GM10266 (cell line): Measurements from ENCODE around the gene CYP46A1.

ENCODE experiments used
- DNase-seq: peaks from one replicate; pipeline ENCODE4 v3.0.0; 2012; ENCODE audit errors: extremely low spot score
- TF ChIP-seq, protein P1 (sequence below): IDR thresholded peaks from 2 replicates; pipeline ENCODE4 v1.5.1; 2012; ENCODE audit warnings: mild to moderate bottlenecking, low read depth; ENCODE audit not compliant: control insufficient read depth, insufficient read depth; ENCODE audit errors: missing control alignments

Gene CYP46A1

DNA sequence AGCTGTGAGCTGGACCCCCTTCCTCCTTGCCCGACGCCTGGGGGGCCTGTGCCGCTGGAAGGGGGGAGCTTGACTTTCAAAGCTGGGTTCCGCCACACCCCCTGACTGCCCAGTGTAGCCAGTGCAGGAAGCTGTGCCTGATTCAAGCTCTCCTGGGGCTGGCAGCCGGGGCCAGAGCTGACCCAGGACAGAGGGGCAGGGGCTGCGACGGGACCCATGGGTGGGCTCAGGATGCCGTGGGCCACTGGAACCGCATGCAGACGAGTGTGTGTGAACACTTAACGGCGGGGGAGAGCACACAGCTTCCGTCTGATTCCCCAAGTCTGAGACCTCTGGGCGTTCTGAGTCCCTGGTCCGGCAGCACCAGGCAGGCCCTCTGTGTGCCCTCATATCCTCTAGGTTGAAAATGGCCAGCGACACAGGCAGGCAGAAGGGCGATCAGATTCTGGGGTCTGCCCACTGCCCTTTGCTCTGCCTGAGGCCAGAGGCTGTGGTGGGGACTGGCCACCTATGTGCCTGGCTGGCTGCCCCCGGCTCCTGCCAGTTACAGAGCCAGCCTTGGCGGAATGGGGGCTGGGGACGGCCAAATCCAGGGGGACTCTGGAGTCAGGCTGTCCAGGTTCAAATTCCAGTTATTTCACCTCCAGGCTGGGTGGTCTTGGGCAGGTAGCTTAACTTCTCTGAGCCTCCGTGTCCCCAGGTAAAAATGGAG, 54.0 kb downstream of the CYP46A1 start:
- DNase-seq: no peak

DNA sequence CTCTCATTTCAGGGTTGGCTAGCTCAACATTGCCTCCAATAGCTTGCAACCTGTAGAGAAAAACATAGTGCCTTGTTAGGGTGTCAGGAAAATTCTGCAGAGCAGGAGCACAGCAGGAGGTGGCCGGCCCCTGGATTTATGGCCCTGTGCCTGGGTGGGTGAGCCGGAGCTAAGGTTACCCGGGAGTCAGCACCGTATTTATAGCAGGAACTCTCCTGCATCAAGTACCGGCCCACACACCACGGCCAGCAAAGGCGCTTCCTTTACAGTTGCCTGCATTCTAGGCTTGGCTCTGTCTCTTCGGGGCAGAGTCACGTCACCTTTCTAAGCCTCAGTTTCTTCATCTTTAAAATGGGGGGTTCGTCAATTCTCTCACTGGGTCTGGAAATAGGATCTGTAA, 56.3 kb downstream of the CYP46A1 start:
- TF ChIP-seq, protein P1, sequence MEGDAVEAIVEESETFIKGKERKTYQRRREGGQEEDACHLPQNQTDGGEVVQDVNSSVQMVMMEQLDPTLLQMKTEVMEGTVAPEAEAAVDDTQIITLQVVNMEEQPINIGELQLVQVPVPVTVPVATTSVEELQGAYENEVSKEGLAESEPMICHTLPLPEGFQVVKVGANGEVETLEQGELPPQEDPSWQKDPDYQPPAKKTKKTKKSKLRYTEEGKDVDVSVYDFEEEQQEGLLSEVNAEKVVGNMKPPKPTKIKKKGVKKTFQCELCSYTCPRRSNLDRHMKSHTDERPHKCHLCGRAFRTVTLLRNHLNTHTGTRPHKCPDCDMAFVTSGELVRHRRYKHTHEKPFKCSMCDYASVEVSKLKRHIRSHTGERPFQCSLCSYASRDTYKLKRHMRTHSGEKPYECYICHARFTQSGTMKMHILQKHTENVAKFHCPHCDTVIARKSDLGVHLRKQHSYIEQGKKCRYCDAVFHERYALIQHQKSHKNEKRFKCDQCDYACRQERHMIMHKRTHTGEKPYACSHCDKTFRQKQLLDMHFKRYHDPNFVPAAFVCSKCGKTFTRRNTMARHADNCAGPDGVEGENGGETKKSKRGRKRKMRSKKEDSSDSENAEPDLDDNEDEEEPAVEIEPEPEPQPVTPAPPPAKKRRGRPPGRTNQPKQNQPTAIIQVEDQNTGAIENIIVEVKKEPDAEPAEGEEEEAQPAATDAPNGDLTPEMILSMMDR: no peak
- no peak for DNase-seq

More for the DNA sequence above, 54.0 kb downstream of the CYP46A1 start:
- TF ChIP-seq, protein P1: no peak

GRCh38 chr14:99741227-99741976, 57.3 kb downstream of the CYP46A1 start:
- TF ChIP-seq, protein P1: no peak
- no peak for DNase-seq

DNA sequence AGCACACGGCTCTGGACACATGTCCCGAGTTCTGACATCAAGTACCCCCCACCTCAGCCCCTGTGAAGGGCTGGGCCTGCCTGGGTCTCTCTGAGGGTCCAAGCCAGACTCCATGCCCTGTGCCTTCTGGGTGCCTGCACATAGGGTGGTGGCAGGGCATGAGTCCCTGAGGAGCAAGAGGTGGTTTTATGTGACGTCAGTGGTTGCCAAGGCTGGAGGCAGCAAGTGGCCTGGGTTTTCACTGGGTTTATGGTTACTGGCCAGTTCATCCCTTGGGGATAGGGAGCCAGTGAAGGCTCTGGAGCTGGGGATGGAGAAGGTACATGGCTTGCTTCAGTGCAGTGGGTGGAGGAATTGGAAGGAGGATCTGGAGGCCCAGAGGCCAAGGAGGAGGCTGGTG, 58.0 kb downstream of the CYP46A1 start:
- TF ChIP-seq, protein P1: no peak
- DNase-seq: no peak

DNA sequence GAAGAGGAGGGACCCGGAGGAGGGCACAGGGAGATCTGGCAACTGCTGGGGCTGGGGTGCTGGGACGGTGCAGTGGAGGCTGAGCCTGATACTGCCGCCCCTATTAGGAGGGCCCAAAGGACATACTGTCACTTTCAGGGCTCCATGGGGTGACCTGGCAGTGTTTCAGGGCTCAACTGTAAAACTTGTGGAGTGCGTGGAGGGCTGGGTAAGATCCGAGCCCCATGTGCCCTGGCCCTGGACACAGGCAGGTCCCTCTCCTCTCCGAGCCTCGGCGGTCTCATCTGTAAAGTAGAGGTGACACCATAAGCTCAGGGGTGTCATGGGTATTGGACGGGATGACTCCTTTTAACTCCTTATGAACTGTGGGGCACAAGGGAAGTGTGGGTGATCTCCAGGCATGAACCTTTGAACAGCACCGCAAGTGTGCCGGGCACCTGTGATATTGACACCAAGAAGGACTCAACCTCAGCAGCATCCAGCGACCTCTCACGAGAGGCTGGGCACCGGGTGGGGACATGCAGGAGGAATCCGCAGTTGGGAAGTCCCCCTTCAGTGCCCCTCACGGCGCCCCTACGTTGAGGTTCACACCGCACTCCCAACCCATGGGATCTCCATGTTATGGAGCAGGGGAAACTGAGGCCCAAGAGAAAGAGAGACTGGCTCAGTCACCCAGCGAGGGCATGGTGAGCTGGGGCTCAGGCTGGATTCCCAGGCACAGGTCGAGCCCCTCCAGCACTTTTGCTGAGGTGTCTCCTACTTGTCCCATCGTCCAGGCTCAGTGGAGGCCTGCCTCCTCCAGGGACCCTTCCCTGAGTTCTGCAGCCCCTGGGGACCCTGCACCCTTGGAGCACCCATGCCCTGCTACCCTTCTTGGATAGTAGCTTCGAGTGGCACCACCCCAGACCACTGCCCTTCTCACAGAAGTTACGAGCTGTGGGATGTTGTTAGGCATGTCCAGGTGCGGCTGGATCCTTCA, 58.7 kb downstream of the CYP46A1 start:
- TF ChIP-seq, protein P1: no peak
- no peak for DNase-seq

GRCh38 chr14:99744199-99744872, 60.2 kb downstream of the CYP46A1 start:
- TF ChIP-seq, protein P1: no peak
- DNase-seq: no peak
